ENCODE results near the gene MFSD2A.
"Not testable (repeated sequence)": the region's sequence is repeated elsewhere in the genome, so short reads cannot be mapped to it uniquely, and the experiment has no call there.

Gene MFSD2A

DNA sequence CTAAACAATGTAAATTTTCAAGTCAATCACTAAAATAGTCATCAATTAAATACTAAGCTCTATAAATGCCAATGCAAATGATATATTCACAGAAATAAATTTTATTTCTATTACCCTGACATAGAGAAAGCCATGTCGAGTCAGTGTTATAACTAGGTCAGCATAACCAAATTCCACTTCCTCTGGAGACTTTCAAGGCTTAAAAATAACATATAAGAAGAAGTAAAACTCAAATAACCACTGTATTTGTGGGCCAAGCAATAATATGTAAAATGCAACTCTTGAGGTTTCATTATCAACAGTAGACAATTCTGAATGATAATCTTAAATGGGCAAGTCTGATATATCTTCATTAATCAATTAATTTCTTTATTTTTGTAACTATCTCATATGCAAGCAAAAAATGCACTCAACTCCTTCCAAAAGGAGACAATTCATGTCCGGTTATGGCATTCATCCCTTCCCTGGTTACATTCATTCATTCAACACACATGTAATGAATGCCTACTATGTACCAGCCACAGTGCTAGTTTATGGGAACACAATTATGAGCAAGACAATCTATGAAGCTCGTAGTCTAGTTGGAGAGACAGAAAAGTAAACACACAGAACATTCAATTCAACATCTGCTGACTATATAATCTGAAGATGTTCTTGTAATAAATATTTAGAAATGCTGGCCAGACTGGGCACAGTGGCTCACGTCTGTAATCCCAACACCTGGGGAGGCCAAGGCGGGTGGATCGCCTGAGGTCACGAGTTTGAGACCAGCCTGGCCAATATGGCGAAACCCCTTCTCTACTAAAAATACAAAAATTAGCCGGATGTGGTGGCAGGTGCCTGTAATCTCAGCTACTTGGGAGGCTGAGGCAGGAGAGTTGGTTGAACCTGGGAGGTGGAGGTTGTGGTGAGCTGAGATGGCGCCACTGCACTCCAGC, 48.5 kb downstream of the MFSD2A start:
- DNase-seq (ENCODE audit: low read depth) = no peak

DNA sequence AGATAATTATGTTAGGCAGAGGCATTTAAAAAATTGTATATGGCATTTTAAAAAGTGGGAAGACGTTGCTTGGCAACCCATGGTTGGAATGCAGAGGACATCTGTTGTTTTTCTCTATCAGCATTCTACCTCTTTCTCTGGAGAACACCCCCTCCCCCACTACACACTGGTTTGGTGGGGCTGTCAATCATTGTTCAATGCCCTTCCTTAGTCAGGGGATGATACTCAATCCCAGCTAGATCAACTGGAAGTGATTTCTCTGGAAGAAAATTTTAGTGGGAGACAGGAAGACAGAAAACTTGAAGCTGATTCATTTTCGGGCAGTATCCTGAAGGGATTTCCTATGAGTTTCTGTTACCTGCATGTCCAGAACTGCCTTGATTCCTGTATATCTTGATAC, 49.9 kb downstream of the MFSD2A start:
- no peak for DNase-seq (ENCODE audit: low read depth)

DNA sequence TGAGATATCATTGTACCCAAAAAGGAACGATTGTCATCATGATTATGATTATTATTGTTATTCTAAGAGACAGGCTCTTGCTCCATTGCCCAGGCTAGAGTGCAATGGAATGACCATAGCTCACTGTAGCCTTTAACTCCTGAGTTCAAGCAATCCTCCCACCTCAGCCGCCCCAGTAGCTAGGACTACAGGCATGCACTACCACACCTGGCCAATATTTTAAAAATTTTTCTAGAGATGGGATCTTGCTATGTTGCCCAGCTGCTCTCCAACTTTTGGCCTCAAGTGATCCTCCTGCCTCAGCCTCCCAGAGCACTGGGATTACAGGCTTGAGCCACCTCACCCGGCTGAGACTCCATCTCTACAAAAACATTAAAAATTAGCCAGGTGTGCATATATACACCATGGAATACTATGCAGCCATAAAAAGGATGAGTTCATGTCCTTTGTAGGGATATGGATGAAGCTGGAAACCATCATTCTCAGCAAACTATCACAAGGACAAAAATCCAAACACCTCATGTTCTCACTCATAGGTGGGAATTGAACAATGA, 52.6 kb downstream of the MFSD2A start:
- DNase-seq (ENCODE audit: low read depth) = not testable (repeated sequence)

DNA sequence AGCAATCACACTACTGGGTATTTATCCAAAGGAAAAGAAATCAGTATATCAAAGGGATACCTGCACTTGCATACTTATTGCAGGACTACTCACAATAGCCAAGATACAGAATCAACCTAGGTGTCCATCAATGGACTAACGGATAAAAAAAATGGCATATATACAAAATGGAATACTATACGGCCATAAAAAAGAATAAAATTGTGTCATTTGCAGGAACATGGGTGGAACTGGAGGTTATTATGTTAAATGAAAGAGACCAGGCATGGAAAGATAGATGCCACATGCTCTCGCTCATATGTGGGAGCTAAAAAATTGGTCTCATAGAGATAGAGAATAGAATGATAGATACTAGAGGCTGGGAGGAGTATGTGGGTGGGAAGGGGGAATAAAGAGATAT, 56.3 kb downstream of the MFSD2A start:
- DNase-seq (ENCODE audit: low read depth) = no peak

DNA sequence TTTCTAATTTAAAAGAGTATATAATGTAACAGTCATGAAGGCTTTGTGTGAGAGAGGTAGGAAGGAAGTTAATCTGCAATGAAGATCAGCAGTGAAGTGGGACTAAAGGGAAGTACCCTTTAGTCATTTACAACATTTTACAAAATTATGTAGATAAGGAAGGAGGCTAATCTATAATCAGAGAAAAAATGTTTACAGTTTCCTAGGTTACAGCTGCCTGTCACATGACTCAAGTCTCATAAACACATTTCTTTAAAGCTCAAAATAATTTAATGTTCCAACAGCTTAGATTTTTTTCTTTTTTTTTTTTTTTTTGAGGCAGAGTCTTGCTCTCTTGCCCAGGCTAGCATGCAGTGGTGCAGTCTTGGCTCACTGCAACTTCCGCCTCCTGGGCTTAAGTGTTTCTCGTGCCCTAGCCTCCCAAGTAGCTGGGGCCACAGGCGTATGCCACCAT, 59.3 kb downstream of the MFSD2A start:
- no peak for DNase-seq (ENCODE audit: low read depth)

DNA sequence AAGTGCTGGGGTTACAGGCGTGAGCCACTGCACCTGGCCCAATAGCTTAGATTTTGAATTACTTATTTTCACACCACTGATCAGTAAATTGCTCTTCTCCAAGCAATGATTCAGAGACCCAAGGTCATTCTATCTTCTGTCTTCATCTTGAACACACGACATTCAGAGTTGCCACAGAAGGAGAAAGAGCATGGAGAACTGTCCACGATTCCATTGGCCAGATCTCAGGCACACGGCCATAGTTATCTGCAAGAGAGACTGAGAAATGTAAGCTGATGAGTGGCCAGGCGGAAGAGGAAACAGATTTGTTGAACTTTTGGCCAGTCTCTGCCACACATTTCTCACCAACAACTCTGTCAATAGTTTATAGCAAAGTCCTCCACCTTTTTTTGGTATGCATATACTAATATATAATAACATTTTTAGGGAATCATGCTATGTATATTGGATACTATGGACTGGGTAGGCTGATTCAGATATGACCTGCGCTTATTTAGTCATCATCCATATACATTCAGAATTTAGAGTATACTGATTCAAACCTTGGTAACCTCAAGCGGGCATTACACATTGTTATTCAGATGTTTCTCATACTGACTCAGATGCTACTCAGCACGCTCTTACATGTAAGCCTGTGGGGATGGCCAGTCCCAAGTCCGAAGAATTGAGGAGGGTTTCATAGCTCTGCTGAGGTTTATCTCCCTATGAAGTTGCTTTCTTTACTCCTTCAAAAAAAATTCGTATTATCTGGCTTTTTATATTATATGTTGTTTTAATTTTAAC, 60.1 kb downstream of the MFSD2A start:
- DNase-seq (ENCODE audit: low read depth) = peak; percentile 36

DNA sequence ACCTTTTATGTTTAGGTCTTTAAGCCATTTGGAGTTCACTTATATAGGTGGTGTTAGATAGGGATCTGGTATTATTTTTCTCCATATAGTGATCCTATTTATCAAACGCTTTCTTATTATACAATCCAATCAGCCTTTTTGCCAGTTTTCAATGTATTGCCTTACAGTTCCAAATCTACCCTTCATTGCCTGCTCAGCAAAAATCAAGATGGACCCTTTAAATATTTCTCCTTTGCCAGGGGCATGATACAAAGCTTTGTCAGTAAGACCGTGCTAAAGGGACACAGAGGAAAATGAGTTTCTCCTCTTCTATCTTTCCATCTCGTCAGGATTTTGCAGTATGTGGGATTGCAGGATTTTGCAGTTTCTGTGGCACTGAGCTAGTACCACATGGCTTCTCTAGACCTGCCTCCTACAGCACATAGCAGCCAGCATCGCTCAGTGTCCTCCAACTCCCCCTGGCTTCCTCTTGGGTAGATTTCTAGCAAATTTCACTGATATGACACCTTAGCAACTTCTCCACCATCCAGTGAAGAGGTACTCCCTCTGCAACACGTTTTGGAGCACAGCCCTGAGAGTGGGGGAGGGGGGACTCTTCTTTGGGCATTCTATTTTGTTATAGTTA, 63.1 kb downstream of the MFSD2A start:
- DNase-seq (ENCODE audit: low read depth) = no peak
